ENCODE data around the gene DCHS1. TPM values are rescaled to one million over a fixed set of nuclear protein-coding genes. Genes with fewer than 3 reads are reported as not detected.
A peak's percentile ranks its signal among the peaks of the same experiment; 100 is the strongest.

The DCHS1 gene
- polyA plus RNA-seq, 2 of the 4 experiments (the other 2 are of a cell fraction) = 0.06 TPM

DNA sequence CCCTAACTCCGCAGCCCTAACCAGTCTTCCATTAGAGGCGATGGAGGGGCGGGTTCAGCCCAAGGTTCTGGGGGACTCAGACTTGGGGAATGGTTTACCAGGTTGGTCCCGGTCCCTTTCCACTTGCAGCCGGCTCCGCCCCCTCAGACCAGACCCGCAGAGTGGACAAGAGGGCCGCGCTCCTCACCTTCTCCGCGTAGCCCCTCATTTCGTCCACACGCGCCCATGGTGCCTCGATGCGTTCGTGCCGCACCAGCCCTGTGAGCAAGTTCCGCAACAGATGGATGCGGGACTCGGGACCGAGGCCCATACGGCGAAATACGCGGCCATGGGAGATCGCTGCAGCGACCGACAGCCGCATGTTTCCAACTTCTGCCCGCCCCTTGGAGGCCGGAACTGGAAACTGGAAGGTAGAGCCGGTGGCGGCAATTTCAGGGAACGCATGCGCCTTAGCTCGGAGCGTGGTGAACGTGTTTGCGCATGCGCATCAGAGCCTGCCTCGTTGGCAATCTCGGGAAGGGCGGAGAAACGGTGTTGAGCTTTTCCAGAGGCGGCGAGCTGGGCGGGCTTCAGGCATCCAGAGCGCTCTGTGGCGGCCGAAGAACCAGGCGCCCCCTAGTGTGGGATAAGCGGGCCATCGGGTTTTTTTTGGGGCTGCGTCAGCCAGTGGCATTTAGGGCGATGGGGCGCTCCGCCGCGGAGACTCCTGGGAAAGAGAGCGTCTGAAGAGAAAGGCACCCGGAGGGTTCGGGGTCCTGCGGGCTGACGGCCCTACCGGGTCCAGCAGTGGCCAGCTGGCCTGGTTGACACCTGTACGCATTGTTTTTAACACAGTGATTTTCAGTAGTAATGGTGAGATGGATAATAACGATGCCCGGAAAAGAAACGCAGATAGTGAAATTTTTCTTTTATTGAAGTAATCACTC, 27.6 kb upstream of the DCHS1 start, which contains the start of gene MRPL17 (continued):
- TF ChIP-seq ZC3H11A (IDR thresholded peaks at IDR 0.05) (no peak), FOXS1 (CRISPR knock-in tag; IDR thresholded peaks at IDR 0.05) (no peak)

DNA sequence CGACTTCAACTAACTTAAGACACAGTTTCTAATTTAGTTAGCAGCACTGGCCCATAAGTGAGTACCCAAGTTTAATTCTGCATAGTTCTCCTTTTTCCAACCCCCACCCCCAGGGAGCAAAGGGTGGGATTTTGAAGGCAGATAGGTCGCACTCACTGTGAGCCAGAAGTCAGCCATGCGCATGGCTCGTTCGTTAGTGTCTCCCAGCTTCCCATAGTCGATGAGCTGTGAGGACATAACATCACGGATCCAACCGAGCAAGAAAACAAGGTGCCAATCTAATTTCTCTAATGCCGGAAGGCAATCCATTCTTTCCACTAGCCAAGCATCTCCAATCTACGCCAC, 27.0 kb upstream of the DCHS1 start:
- Histone ChIP-seq H3K4me1 (peaks cover 11% of the 10 kb centered on the region; the same call in 2 of the 3 replicates), H3K4me3 (peak overlapping the region; percentile 83), H3K9me3 (no peaks in the 10 kb centered on the region), H3K4me2 (peak overlapping the region; percentile 78), H3K27ac (peak overlapping the region; percentile 86 to 95)
- FAIRE-seq (no peak), DNase-seq (ENCODE audit: low read depth in 1 of 2, low spot score in 1 of 2) (no peak), ATAC-seq (peak in 1 of 2 experiments; percentile 4; a peak in 2 of 6 replicates)
- ChIA-PET CTCF (interaction anchor here (0.7 to 2.9 kb wide), 17 partner anchors 9 to 307 kb away, joined by 3 to 35 read pairs (median 9); partner anchors contain the start of genes ARFIP2, ILK, RRP8 and TAF10), POLR2A (interaction anchor here (1.1 to 1.5 kb wide), 4 partner anchors 58 to 79 kb away, joined by 3 to 15 read pairs (median 12); partner anchors contain the start of genes ILK, RRP8 and TAF10)
- TF ChIP-seq FOSB (CRISPR knock-in tag; IDR thresholded peaks at IDR 0.05) = no peak
- TF ChIP-seq RNF2 (IDR thresholded peaks at IDR 0.05; ENCODE audit: borderline replicate concordance, low read depth) = no peak
- TF ChIP-seq JUN (IDR thresholded peaks at IDR 0.05) = no peak
- TF ChIP-seq CBX2 (IDR thresholded peaks at IDR 0.05; ENCODE audit: borderline replicate concordance, low read depth) = no peak
- no peak for TF ChIP-seq ZC3H11A (IDR thresholded peaks at IDR 0.05)
- TF ChIP-seq MAFK (IDR thresholded peaks at IDR 0.05; ENCODE audit: partially characterized antibody) = no peak
- TF ChIP-seq CEBPB (IDR thresholded peaks at IDR 0.05) = no peak
- WGBS (ENCODE audit: missing lambda C conversion rate) = 3% methylated on average over 10 of the region's 10 CpGs

DNA sequence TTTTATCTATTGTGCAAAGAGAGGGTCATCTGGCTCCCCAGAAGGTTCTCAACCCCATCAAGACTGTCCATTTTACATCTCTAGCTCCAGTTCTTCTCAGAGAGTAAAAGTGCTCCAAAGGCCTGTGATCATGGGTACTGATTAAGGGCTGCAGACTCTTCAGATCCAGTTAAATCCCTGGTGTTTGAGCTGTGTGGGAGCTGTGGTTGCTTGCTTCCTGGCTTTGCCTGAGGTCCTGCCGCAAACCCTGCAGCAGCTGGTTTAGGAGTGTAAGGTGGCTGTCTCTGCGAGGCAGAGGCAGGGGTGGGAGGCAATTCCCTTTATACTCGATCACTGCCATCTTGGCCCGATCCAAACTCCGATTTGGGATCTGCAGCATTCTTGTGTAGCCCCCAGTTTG, 26.3 kb upstream of the DCHS1 start:
- FAIRE-seq = no peak
- WGBS (ENCODE audit: missing lambda C conversion rate) = 15% methylated on average over 5 of the region's 5 CpGs
- POLR2A ChIA-PET = no interaction called here
- Histone ChIP-seq H3K27ac (peak overlapping the region; percentile 86 to 95), H3K9me3 (no peaks in the 10 kb centered on the region), H3K4me1 (peaks cover 11% of the 10 kb centered on the region; the same call in 2 of the 3 replicates), H3K4me2 (peak overlapping the region; percentile 78), H3K4me3 (peak overlapping the region; percentile 83)
- no peak for ATAC-seq
- no peak for DNase-seq (ENCODE audit: low read depth in 1 of 2, low spot score in 1 of 2)
- CTCF ChIA-PET = interaction anchor here (0.7 to 2.8 kb wide), 3 partner anchors 19 to 303 kb away, joined by 3 to 27 read pairs (median 7); partner anchors contain the start of gene TAF10
- no peak for TF ChIP-seq RFX5 (IDR thresholded peaks at IDR 0.05)
- TF ChIP-seq, protein P1, sequence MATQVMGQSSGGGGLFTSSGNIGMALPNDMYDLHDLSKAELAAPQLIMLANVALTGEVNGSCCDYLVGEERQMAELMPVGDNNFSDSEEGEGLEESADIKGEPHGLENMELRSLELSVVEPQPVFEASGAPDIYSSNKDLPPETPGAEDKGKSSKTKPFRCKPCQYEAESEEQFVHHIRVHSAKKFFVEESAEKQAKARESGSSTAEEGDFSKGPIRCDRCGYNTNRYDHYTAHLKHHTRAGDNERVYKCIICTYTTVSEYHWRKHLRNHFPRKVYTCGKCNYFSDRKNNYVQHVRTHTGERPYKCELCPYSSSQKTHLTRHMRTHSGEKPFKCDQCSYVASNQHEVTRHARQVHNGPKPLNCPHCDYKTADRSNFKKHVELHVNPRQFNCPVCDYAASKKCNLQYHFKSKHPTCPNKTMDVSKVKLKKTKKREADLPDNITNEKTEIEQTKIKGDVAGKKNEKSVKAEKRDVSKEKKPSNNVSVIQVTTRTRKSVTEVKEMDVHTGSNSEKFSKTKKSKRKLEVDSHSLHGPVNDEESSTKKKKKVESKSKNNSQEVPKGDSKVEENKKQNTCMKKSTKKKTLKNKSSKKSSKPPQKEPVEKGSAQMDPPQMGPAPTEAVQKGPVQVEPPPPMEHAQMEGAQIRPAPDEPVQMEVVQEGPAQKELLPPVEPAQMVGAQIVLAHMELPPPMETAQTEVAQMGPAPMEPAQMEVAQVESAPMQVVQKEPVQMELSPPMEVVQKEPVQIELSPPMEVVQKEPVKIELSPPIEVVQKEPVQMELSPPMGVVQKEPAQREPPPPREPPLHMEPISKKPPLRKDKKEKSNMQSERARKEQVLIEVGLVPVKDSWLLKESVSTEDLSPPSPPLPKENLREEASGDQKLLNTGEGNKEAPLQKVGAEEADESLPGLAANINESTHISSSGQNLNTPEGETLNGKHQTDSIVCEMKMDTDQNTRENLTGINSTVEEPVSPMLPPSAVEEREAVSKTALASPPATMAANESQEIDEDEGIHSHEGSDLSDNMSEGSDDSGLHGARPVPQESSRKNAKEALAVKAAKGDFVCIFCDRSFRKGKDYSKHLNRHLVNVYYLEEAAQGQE (IDR thresholded peaks at IDR 0.05) = no peak
- no peak for TF ChIP-seq EHMT2 (IDR thresholded peaks at IDR 0.05; ENCODE audit: low read depth)
- TF ChIP-seq CBX2 (IDR thresholded peaks at IDR 0.05; ENCODE audit: borderline replicate concordance, low read depth) = no peak
- no peak for TF ChIP-seq BHLHE40 (IDR thresholded peaks at IDR 0.05; ENCODE audit: low read depth, low read length)
- TF ChIP-seq, protein P2, sequence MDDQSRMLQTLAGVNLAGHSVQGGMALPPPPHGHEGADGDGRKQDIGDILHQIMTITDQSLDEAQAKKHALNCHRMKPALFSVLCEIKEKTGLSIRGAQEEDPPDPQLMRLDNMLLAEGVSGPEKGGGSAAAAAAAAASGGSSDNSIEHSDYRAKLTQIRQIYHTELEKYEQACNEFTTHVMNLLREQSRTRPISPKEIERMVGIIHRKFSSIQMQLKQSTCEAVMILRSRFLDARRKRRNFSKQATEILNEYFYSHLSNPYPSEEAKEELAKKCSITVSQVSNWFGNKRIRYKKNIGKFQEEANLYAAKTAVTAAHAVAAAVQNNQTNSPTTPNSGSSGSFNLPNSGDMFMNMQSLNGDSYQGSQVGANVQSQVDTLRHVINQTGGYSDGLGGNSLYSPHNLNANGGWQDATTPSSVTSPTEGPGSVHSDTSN (IDR thresholded peaks at IDR 0.05) = no peak
- TF ChIP-seq, protein P3, sequence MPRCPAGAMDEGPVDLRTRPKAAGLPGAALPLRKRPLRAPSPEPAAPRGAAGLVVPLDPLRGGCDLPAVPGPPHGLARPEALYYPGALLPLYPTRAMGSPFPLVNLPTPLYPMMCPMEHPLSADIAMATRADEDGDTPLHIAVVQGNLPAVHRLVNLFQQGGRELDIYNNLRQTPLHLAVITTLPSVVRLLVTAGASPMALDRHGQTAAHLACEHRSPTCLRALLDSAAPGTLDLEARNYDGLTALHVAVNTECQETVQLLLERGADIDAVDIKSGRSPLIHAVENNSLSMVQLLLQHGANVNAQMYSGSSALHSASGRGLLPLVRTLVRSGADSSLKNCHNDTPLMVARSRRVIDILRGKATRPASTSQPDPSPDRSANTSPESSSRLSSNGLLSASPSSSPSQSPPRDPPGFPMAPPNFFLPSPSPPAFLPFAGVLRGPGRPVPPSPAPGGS (IDR thresholded peaks at IDR 0.05) = no peak
- TF ChIP-seq SREBF2 (IDR thresholded peaks at IDR 0.05) = no peak

Data from A549 (cell line).